ENCODE measurements around the gene BAHD1.

The BAHD1 gene

DNA sequence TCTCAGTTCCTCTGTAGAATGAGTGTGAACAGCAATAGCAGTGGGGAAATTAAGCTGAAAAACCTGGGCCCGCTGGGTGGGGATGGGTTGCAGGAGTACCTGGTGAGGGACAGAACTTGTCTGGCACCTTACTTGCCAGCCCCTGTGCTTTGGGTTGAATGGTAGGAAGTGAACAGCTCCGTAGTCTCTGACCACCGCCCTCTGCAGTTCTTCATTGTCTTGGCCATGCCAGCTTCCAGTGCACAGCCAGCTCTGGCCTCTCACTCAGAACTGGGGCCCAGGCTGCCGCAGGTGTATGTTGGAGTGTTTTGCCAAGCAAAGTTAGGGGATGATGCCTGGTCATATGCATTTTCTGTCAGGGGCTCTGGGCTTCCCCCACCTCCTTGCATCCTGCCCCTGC is 16.0 kb downstream of the BAHD1 start:
- TF ChIP-seq, protein P1, sequence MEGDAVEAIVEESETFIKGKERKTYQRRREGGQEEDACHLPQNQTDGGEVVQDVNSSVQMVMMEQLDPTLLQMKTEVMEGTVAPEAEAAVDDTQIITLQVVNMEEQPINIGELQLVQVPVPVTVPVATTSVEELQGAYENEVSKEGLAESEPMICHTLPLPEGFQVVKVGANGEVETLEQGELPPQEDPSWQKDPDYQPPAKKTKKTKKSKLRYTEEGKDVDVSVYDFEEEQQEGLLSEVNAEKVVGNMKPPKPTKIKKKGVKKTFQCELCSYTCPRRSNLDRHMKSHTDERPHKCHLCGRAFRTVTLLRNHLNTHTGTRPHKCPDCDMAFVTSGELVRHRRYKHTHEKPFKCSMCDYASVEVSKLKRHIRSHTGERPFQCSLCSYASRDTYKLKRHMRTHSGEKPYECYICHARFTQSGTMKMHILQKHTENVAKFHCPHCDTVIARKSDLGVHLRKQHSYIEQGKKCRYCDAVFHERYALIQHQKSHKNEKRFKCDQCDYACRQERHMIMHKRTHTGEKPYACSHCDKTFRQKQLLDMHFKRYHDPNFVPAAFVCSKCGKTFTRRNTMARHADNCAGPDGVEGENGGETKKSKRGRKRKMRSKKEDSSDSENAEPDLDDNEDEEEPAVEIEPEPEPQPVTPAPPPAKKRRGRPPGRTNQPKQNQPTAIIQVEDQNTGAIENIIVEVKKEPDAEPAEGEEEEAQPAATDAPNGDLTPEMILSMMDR (conservative IDR thresholded peaks at IDR 0.05; ENCODE audit: low read length), result no peak
- DNase-seq (ENCODE audit: low read depth), result no peak
- H3K4me3 ChIP-seq (ENCODE audit: low read length), result no peak overlapping the region

- TF ChIP-seq, protein P1 (conservative IDR thresholded peaks at IDR 0.05; ENCODE audit: low read length), result no peak
- no peak overlapping the region for H3K4me3 ChIP-seq (ENCODE audit: low read length)
- no peak for DNase-seq (ENCODE audit: low read depth)
Observed at GRCh38 chr15:40458495-40459371, 18.0 kb downstream of the BAHD1 start.

- no peak overlapping the region for H3K4me3 ChIP-seq (ENCODE audit: low read length)
- DNase-seq (ENCODE audit: low read depth), result no peak
- TF ChIP-seq, protein P1 (conservative IDR thresholded peaks at IDR 0.05; ENCODE audit: low read length), result no peak
Observed at GRCh38 chr15:40459391-40460015, 18.8 kb downstream of the BAHD1 start.

DNA sequence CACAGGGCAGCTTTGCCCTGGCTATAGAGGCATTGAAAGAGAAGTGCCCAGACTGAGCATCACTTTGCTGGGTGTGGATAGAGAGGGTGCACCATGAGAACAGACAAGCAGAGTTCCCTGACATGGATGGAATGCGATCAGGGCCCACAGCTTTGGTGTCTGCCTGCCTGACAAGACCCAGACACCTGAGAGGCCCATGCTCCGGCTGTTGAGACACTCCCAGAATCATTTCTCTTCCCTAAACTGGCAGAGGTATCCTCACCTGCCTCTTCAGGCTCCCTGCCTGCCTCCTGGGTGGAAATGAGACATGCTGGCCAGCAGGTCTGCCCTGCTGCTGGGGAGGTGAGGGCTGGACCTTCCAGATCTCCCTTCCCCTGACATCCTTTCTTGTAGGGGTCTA is 19.7 kb downstream of the BAHD1 start:
- TF ChIP-seq, protein P1 (conservative IDR thresholded peaks at IDR 0.05; ENCODE audit: low read length), result no peak
- H3K4me3 ChIP-seq (ENCODE audit: low read length), result no peak overlapping the region
- DNase-seq (ENCODE audit: low read depth), result no peak

- H3K4me3 ChIP-seq (ENCODE audit: low read length), result no peak overlapping the region
- TF ChIP-seq, protein P1 (conservative IDR thresholded peaks at IDR 0.05; ENCODE audit: low read length), result no peak
- DNase-seq (ENCODE audit: low read depth), result no peak
Observed at GRCh38 chr15:40461958-40462357, 21.2 kb downstream of the BAHD1 start.

DNA sequence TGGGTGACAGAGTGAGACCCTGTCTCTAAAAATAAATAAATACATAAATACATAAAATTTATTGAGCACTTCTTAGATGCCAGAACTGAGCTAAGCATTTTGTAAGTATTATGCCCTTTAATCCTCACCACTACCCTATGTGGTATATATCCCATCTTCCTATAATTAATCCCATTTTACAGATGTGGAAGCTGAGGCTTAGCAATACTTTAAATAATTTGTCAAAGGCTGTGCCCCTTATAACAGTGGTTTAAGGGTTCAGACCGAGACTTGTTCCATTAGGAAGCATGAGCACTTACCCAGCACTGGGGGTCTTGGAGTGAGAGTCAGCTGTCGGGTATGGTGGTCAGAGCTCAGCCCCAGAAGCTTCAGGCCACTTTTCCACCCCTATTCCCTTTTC is 22.5 kb downstream of the BAHD1 start:
- TF ChIP-seq, protein P1 (conservative IDR thresholded peaks at IDR 0.05; ENCODE audit: low read length), result no peak
- no peak for DNase-seq (ENCODE audit: low read depth)

More for the DNA sequence above, 22.5 kb downstream of the BAHD1 start:
- H3K4me3 ChIP-seq (ENCODE audit: low read length), result no peak overlapping the region

Measured in AG10803 (cell line).